Measurements from ENCODE around the gene TMBIM1.

DNA sequence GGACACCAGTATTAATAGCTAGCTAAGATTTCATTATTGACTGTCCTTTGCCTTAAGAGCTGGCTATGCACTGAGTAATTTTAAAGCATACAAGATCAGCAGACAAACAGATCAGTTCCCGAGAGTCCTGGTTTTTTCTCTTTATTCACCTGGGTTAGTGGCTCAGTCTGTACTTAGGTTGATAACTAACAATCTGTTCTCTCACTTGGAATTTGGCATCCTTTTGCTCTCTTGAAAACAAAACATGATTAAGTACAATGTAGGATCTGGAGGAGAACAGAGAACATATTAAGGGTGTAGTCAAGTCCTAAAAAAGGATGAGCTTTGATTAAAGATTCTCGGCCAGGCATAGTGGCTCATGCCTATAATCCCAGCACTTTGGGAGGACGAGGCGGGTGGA, 58.8 kb downstream of the TMBIM1 start:
- no peak for TF ChIP-seq POLR2A (IDR thresholded peaks at IDR 0.05)
- TF ChIP-seq, protein P1, sequence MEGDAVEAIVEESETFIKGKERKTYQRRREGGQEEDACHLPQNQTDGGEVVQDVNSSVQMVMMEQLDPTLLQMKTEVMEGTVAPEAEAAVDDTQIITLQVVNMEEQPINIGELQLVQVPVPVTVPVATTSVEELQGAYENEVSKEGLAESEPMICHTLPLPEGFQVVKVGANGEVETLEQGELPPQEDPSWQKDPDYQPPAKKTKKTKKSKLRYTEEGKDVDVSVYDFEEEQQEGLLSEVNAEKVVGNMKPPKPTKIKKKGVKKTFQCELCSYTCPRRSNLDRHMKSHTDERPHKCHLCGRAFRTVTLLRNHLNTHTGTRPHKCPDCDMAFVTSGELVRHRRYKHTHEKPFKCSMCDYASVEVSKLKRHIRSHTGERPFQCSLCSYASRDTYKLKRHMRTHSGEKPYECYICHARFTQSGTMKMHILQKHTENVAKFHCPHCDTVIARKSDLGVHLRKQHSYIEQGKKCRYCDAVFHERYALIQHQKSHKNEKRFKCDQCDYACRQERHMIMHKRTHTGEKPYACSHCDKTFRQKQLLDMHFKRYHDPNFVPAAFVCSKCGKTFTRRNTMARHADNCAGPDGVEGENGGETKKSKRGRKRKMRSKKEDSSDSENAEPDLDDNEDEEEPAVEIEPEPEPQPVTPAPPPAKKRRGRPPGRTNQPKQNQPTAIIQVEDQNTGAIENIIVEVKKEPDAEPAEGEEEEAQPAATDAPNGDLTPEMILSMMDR (IDR thresholded peaks at IDR 0.05) = no peak
